ENCODE results near the gene FOXN1. TPM values are rescaled to one million over a fixed set of nuclear protein-coding genes. Genes with fewer than 3 reads are reported as not detected.

Gene FOXN1
- total and polyA plus RNA-seq, 2 of the 13 experiments (the other 11 are each of a cell fraction or from before 2014, with no cell fraction given) = 0.01 TPM; not detected in 1

- peak; percentile 67 for TF ChIP-seq CTCF (CRISPR knock-in tag; IDR thresholded peaks at IDR 0.05)
- TF ChIP-seq HDAC1 (CRISPR knock-in tag; IDR thresholded peaks at IDR 0.05) = 0 out of 2 replicates have a peak, but pooled peaks have one; percentile 38
- TF ChIP-seq ZNF282 (IDR thresholded peaks at IDR 0.05; ENCODE audit: partially characterized antibody) = no peak
- TF ChIP-seq ZBTB39 (CRISPR knock-in tag; IDR thresholded peaks at IDR 0.05) = 0 out of 2 replicates have a peak, but pooled peaks have one; percentile 16
- no peak for TF ChIP-seq MLXIP (CRISPR knock-in tag; IDR thresholded peaks at IDR 0.05; ENCODE audit: borderline replicate concordance)
- peak; percentile 15; the same call in 1 of the 2 replicates for TF ChIP-seq IKZF5 (CRISPR knock-in tag; IDR thresholded peaks at IDR 0.05)
- TF ChIP-seq SOX6 (IDR thresholded peaks at IDR 0.05) = no peak
- peak; percentile 84 for TF ChIP-seq SOX6 (CRISPR knock-in tag; IDR thresholded peaks at IDR 0.05)
- no peak for TF ChIP-seq ZNF580 (CRISPR knock-in tag; IDR thresholded peaks at IDR 0.05; ENCODE audit: borderline replicate concordance, low read depth)
- 0 out of 2 replicates have a peak, but pooled peaks have one; percentile 1 for TF ChIP-seq SNAPC4 (CRISPR knock-in tag; IDR thresholded peaks at IDR 0.05)
- TF ChIP-seq SSRP1 (CRISPR knock-in tag; IDR thresholded peaks at IDR 0.05) = no peak
- TF ChIP-seq DPF2 (CRISPR knock-in tag; IDR thresholded peaks at IDR 0.05; ENCODE audit: borderline replicate concordance, low read depth) = no peak
Observed at GRCh38 chr17:28487881-28488532, 18.1 kb upstream of the FOXN1 start (continued).

Measured in HepG2 (cell line).